CD4-positive, alpha-beta T cell treated with Interferon alpha-2 for 1 hour (primary cell): ENCODE data around the gene PRKD1.
"Not testable (repeated sequence)": the region's sequence is repeated elsewhere in the genome, so short reads cannot be mapped to it uniquely, and the experiment has no call there.

ENCODE experiments used
- DNase-seq, 2 donors: peaks; one replicate each; pipeline ENCODE4 v3.0.0-alpha.2; 2020 to 2022

The PRKD1 gene

GRCh38 chr14:29734732-29735131 is 192.9 kb downstream of the PRKD1 start:
- no peak for DNase-seq

GRCh38 chr14:29726560-29727331 is 200.9 kb downstream of the PRKD1 start:
- DNase-seq = not testable (repeated sequence)

GRCh38 chr14:29724991-29725390 is 202.7 kb downstream of the PRKD1 start:
- DNase-seq = no peak

GRCh38 chr14:29722831-29723230 is 204.8 kb downstream of the PRKD1 start:
- no peak for DNase-seq

GRCh38 chr14:29721586-29721985 is 206.1 kb downstream of the PRKD1 start:
- DNase-seq = no peak

GRCh38 chr14:29717901-29718300 is 209.7 kb downstream of the PRKD1 start:
- DNase-seq = no peak

GRCh38 chr14:29716150-29716549 is 211.5 kb downstream of the PRKD1 start:
- DNase-seq = no peak

GRCh38 chr14:29712601-29713000 is 215.0 kb downstream of the PRKD1 start:
- DNase-seq = no peak

GRCh38 chr14:29710015-29710414 is 217.6 kb downstream of the PRKD1 start:
- DNase-seq = no peak

GRCh38 chr14:29709490-29709889 is 218.2 kb downstream of the PRKD1 start:
- no peak for DNase-seq

- no peak for DNase-seq
Measured at GRCh38 chr14:29706700-29707099, 220.9 kb downstream of the PRKD1 start.

- no peak for DNase-seq
Measured at GRCh38 chr14:29705801-29706200, 221.8 kb downstream of the PRKD1 start.

GRCh38 chr14:29689597-29689996 is 238.1 kb downstream of the PRKD1 start:
- DNase-seq = not testable (repeated sequence)

GRCh38 chr14:29687866-29688265 is 239.8 kb downstream of the PRKD1 start:
- DNase-seq = no peak

GRCh38 chr14:29687071-29687765 is 240.4 kb downstream of the PRKD1 start:
- DNase-seq = no peak

GRCh38 chr14:29684926-29685325 is 242.7 kb downstream of the PRKD1 start:
- DNase-seq = no peak

- DNase-seq = no peak
Measured at GRCh38 chr14:29682789-29683188, 244.9 kb downstream of the PRKD1 start.

GRCh38 chr14:29681316-29681715 is 246.3 kb downstream of the PRKD1 start:
- DNase-seq = no peak

GRCh38 chr14:29674566-29675285 is 252.9 kb downstream of the PRKD1 start:
- DNase-seq = no peak

- no peak for DNase-seq
Measured at GRCh38 chr14:29672831-29673230, 254.8 kb downstream of the PRKD1 start.

- no peak for DNase-seq
Measured at GRCh38 chr14:29671034-29671433, 256.6 kb downstream of the PRKD1 start.

- no peak for DNase-seq
Measured at GRCh38 chr14:29668201-29668600, 259.4 kb downstream of the PRKD1 start.

- no peak for DNase-seq
Measured at GRCh38 chr14:29664515-29664914, 263.1 kb downstream of the PRKD1 start.

- DNase-seq = no peak
Measured at GRCh38 chr14:29663281-29663801, 264.3 kb downstream of the PRKD1 start.
